Measurements from ENCODE around the gene SMIM13. TPM values are rescaled to one million over a fixed set of nuclear protein-coding genes. Genes with fewer than 3 reads are reported as not detected.

Gene SMIM13
- polyA plus RNA-seq, 1 experiment: 9.0 TPM

DNA sequence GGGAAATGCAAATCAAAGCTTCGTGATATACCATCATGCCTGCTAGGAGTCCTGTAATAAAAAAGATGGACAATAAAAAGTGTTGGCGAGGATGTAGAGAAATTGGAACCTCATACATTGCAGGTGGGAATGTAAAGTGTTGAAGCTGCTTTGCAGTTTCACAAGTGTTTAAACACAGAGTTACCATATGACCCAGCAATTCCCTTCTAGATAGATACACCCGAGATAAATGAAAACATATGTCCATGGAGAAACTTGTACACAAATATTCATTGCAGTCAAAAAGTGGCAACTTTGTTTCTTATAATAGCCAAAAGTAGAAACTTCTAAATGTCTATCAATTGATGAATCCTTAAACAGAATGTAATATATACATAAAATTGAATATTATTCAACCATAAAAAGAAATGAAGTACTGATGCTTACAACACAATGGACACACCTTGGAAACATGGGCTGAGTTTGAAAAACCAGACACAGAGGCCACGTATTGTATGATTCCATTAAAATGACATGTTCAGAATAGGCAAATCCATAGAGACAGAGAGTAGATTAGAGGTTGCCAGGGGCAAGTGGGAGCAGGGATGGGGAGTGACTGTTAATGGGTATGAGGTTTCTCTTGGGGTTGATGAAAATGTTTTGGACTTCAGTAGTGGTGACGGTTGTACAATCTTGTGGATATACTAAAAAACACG, 38.7 kb downstream of the SMIM13 start:
- no peak for DNase-seq (ENCODE audit: low read depth, low spot score)
- no peak overlapping the region for H3K4me3 ChIP-seq (ENCODE audit: low read depth, low read length)
- no peak overlapping the region for H3K27ac ChIP-seq (ENCODE audit: low read depth, low read length)
- no peaks in the 10 kb centered on the region for H3K9me3 ChIP-seq (ENCODE audit: control insufficient read depth, insufficient read depth, low read length)
- H3K27me3 ChIP-seq (ENCODE audit: control insufficient read depth, insufficient read depth, low read length): no peaks in the 10 kb centered on the region
- no peak for TF ChIP-seq CTCF (IDR thresholded peaks at IDR 0.05; ENCODE audit: low read depth, low read length)
- POLR2A ChIA-PET: no interaction called here
- CTCF ChIA-PET: interaction anchor here (0.5 to 1.7 kb wide), 2 partner anchors 18 to 364 kb away, joined by 4 to 6 read pairs; no protein-coding TSS in a partner anchor

DNA sequence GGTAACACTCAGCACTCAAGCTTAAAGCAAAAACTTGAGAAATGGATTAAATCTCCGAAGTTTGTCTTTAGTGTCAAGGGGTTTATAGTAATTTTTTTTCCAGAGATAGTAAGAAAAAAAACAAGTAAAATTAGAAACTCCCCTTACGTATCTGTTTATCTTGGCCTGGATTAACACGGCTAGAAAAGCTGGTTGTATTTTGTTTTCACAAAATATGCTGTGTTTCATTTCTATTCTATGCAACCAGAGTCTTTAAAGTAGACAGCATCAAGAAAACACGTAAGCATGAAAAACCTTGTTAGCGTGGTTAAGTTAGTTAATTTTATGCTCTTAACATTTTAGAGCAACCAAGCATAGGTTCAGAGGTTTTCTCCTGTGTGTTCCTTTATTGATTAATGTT, 39.6 kb downstream of the SMIM13 start:
- ChIA-PET CTCF (interaction anchor here (0.8 to 1.5 kb wide), 2 partner anchors 10 to 39 kb away, joined by 3 to 4 read pairs; no protein-coding TSS in a partner anchor), POLR2A (no interaction called here)
- TF ChIP-seq CTCF (IDR thresholded peaks at IDR 0.05; ENCODE audit: low read depth, low read length): no peak
- DNase-seq (ENCODE audit: low read depth, low spot score): no peak
- Histone ChIP-seq H3K9me3 (ENCODE audit: control insufficient read depth, insufficient read depth, low read length) (no peaks in the 10 kb centered on the region), H3K27me3 (ENCODE audit: control insufficient read depth, insufficient read depth, low read length) (no peaks in the 10 kb centered on the region), H3K27ac (ENCODE audit: low read depth, low read length) (no peak overlapping the region), H3K4me3 (ENCODE audit: low read depth, low read length) (no peak overlapping the region)

GRCh38 chr6:11136809-11137208, 43.2 kb downstream of the SMIM13 start:
- H3K27me3 ChIP-seq (ENCODE audit: control insufficient read depth, insufficient read depth, low read length): no peaks in the 10 kb centered on the region
- no peak for DNase-seq (ENCODE audit: low read depth, low spot score)
- TF ChIP-seq CTCF (IDR thresholded peaks at IDR 0.05; ENCODE audit: low read depth, low read length): no peak
- CTCF ChIA-PET: interaction anchor here (0.7 to 2.6 kb wide), 3 partner anchors 182 to 359 kb away, joined by 3 to 16 read pairs (median 3); no protein-coding TSS in a partner anchor
- H3K4me3 ChIP-seq (ENCODE audit: low read depth, low read length): no peak overlapping the region
- H3K9me3 ChIP-seq (ENCODE audit: control insufficient read depth, insufficient read depth, low read length): no peaks in the 10 kb centered on the region
- POLR2A ChIA-PET: no interaction called here
- no peak overlapping the region for H3K27ac ChIP-seq (ENCODE audit: low read depth, low read length)

- Histone ChIP-seq H3K9me3 (ENCODE audit: control insufficient read depth, insufficient read depth, low read length) (no peaks in the 10 kb centered on the region), H3K27ac (ENCODE audit: low read depth, low read length) (peak overlapping the region; percentile 62), H3K4me3 (ENCODE audit: low read depth, low read length) (no peak overlapping the region), H3K27me3 (ENCODE audit: control insufficient read depth, insufficient read depth, low read length) (no peaks in the 10 kb centered on the region)
- CTCF ChIA-PET: interaction anchor here (1.6 kb wide), 1 partner anchor 185 kb away, joined by 4 read pairs; no protein-coding TSS in a partner anchor
- DNase-seq (ENCODE audit: low read depth, low spot score): no peak
- no peak for TF ChIP-seq CTCF (IDR thresholded peaks at IDR 0.05; ENCODE audit: low read depth, low read length)
- POLR2A ChIA-PET: interaction anchor here (0.6 kb wide), 1 partner anchor 875 kb away, joined by 5 read pairs; no protein-coding TSS in a partner anchor
These were observed 45.7 kb downstream of the SMIM13 start for GRCh38 chr6:11139051-11139960.
